Stimulated activated CD8-positive, alpha-beta memory T cell treated with anti-CD3 and anti-CD28 coated beads, Interleukin-7, amount 100 ng/mL, for 1 hour (primary cell): ENCODE data around the gene CYP39A1.

Experiments used
- DNase-seq, 2 donors: peaks; one replicate each; pipeline ENCODE4 v3.0.0-alpha.2; 2020; ENCODE audit warnings: low read depth in 2 of 2

CYP39A1 gene, protein sequence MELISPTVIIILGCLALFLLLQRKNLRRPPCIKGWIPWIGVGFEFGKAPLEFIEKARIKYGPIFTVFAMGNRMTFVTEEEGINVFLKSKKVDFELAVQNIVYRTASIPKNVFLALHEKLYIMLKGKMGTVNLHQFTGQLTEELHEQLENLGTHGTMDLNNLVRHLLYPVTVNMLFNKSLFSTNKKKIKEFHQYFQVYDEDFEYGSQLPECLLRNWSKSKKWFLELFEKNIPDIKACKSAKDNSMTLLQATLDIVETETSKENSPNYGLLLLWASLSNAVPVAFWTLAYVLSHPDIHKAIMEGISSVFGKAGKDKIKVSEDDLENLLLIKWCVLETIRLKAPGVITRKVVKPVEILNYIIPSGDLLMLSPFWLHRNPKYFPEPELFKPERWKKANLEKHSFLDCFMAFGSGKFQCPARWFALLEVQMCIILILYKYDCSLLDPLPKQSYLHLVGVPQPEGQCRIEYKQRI

DNA sequence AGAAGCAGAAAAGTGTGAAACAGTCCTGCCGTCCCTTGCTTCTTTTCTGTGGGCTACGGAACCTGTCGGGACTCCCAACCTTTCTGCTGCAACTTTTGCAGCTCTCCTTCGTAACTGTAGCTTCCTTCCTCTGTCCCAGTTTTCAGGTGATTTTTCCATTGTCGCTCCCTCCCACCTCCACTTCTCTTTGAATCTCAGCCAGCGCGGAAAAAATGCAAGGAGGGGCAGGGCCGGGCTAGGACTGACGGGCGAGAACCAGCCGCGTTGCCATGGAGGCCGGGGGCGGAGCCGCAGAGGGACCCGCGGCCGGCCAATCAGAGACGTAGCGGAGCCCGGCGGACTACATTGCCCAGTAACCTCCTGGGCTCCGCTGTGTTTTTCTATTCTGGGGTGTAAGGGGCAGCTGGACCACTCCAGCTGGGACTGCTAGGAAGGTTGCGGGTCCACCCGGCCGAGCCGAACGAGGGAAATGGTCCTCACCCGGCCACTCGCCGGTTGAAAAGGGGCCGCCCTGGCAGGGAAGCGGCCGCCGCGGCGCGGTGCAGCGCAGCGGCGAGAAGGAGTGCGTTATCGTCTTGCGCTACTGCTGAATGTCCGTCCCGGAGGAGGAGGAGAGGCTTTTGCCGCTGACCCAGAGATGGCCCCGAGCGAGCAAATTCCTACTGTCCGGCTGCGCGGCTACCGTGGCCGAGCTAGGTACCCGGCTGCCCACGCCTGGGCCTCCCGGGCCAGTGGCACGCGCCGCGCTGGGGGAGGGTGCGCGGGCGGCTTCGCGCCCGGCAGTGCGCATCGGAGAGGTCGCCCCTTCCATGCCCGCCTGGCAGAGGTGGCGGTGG lies at the start of gene CYP39A1, which contains the start of gene SLC25A27:
TSS of gene CYP39A1 (minus strand) at position 216 of the 836 bp plus-strand sequence. CDS start 236 bp downstream, outside the sequence.
TSS of gene SLC25A27 (plus strand) at position 373 of the 836 bp plus-strand sequence. CDS start at position 591, 218 bp downstream.
- DNase-seq, result peak; percentile 54 to 58

DNA sequence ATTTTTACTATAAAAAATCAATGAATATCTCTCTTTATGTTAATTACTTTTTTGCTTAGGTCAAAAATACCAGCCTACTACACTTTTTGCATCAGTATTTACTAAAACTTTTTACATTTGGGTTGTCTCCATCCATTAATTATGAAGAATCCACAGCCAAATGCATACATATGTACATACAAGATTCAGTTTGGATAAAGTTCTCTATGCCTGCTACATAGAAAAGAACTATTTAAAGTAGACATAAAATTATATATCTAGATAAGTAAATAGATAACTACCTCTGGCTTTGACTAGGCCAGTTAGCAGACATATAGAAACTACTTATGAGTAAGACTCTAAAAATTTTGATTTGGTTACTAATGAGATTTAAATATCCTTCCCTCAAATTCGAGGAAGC lies 47.4 kb upstream of the CYP39A1 start:
- no peak for DNase-seq

DNA sequence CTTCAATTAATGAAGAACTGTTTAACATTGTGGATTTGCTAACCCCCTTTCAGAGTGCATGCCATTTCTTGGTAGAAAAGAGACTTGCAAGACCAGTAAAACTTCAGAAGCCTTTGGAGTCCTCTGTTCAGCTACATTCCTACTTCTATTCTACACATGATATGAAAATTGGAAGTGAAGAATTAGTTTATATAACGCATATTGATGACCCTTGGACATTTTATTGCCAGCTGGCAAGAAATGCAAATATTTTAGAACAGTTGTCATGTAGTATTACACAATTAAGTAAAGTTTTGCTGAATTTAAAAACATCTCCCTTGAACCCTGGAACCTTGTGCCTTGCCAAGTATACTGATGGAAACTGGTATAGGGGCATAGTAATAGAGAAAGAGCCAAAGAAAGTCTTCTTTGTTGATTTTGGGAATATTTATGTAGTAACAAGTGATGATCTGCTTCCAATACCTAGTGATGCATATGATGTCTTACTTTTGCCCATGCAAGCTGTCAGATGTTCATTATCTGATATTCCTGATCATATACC lies 38.4 kb upstream of the CYP39A1 start:
- no peak for DNase-seq

DNA sequence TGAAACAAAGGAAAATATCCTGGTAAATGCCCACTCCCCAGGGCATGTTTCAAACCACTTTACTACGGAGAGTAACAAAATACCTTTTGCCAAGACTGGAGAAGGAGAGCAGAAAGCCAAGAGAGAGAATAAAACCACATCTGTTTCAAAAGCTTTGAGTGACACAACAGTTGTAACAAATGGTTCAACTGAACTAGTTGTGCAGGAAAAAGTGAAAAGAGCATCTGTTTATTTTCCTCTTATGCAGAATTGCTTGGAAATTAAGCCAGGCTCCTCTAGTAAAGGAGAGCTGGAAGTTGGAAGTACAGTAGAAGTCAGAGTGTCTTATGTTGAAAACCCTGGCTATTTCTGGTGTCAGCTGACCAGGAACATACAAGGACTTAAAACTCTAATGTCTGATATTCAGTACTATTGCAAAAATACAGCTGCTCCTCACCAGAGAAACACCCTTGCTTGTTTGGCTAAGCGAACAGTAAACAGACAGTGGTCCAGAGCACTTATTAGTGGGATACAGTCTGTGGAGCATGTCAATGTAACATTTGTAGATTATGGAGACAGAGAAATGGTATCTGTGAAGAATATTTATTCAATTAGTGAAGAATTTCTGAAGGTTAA lies 37.6 kb upstream of the CYP39A1 start:
- no peak for DNase-seq

DNA sequence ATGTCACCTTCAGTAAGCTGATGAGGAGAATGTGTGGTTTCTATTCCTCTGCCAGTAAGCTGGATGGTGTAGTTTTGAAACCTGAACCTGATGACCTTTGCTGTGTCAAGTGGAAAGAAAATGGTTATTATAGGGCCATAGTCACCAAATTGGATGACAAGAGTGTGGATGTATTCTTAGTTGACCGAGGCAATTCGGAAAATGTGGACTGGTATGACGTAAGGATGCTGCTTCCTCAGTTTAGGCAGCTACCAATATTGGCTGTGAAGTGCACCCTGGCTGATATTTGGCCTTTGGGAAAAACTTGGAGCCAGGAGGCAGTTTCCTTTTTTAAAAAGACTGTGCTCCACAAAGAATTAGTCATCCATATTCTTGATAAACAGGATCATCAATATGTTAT lies 37.0 kb upstream of the CYP39A1 start:
- DNase-seq, result no peak

DNA sequence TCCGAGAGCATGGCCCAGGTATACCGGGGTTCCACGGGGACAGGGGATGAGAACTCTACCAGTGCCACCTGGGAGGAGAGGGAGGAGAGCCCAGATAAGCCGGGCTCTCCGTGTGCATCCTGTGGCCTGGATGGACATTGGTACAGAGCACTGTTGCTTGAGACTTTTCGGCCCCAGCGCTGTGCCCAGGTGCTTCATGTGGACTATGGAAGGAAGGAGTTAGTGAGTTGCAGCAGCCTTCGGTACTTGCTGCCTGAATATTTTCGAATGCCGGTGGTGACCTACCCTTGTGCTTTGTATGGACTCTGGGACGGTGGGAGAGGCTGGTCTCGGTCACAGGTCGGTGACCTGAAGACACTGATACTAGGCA lies 36.3 kb upstream of the CYP39A1 start:
- DNase-seq, result no peak

DNA sequence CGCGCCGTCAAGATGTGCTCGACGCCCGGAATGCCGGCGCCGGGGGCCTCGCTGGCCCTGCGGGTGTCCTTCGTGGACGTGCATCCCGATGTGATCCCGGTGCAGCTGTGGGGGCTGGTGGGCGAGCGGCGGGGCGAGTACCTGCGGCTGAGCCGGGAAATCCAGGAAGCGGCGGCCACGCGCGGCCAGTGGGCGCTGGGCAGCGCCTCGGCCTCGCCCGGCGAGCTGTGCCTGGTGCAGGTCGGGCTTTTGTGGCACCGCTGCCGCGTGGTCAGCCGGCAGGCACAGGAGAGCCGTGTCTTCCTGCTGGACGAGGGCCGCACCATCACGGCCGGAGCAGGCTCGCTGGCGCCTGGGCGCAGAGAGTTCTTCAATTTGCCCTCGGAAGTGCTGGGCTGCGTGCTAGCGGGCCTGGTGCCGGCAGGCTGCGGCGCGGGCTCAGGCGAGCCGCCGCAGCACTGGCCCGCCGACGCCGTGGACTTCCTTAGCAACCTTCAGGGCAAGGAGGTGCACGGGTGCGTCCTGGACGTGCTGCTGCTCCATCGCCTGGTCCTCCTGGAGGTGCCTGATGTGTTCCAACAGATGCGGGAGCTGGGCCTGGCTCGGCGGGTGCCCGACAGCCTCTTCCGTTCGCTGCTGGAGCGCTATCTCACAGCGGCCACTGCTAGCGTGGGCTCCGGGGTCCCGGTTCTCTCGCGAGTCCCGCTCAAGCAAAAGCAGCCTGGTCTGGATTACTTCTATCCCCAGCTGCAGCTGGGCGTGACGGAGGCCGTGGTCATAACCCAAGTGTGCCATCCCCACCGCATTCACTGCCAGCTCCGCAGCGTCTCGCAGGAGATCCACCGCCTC lies 35.7 kb upstream of the CYP39A1 start:
- no peak for DNase-seq

DNA sequence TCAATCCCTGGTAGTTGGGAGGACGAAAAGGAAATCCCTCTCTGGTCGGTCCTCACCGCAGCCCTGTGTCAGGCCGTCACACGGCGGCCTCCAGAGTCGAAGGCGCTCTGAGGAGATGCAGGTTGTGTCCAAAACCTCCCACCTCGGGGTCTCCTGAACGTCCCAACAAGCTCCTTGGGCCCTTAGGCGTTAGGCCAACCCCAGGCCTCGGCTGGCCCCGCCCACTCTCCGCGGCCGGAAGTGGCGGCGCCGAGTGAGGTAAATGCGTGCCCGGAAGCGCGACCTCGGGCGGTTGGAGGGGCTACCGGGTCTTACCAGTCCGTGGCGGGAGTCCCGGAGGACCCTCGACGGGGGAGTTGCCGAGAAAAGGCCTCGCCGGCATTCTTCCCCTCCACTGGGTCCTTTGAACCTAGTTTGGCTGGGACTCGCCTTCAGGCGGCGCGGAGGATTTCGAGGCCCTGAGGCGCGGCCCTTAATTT lies 35.0 kb upstream of the CYP39A1 start, which contains the start of gene TDRD6:
TSS of gene TDRD6 (plus strand) at position 267 of the 479 bp plus-strand sequence. CDS start 244 bp downstream, outside the sequence.
- DNase-seq, result no peak

DNA sequence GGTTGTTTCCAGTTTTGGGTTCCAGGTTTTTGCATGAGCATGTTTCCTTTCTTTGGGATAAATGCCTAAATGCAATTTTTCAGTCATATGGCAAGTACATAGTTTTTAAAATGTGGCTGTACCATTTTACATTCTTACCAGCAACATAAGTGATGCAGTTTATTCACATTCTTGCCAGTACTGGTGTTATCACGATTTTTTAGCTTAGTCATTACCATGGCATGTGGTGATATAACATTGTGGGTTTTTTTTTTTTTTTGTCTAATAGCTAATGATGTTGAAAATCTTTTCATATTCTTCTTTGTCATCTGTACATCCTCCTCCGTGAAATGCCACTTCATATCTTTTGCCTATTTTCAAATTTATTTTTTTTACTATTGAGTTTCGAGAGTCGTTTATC lies 32.2 kb upstream of the CYP39A1 start:
- DNase-seq, result no peak

DNA sequence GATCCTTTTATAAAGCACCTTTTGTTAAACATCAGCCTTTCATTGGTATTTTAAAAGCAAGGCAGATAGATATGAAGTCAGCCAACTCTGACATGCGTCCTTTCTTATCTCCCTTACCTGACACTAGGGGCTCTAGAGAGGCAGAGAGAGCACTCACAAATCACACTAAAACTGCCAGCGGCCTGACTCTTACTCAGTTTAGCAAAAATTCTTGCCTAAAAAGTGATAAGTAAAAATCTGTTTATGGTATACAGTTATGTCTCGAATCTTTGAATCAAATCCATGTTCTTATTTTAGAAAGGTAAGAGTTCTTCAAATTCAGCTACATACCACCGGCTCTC lies 24.7 kb upstream of the CYP39A1 start:
- no peak for DNase-seq

DNA sequence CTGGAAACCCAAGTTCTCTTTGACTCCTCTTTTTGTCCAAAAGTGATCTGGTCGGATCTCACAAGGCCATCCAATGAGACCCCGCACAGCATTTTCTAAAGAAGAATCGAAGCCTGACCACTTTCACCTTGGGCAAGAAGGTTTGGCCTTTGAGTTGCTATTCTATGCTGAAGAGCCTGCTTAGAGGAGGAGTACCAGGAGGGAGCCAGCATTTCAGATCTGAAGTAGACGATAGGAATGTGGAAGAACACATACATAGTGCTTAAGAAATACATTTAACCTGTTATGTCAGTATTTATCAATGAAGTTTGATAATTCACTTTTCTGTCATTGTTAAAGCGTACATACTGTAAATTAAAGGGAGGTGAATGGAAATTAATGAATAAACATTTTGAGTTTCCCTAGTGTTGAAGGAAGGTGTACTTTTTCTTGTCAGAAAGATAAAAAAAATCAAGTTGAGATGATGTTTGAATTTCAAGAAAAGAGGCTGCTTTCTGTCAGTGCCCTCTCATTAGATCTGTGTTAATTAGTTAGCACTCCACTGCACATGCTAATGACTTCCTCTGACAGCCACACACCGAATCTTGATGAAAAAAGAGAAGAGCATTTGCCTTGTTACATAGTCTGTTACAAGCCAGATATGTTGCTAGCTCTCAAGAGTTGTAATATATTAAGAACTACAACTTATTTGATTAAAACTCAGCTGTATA lies 24.1 kb upstream of the CYP39A1 start:
- DNase-seq, result no peak

DNA sequence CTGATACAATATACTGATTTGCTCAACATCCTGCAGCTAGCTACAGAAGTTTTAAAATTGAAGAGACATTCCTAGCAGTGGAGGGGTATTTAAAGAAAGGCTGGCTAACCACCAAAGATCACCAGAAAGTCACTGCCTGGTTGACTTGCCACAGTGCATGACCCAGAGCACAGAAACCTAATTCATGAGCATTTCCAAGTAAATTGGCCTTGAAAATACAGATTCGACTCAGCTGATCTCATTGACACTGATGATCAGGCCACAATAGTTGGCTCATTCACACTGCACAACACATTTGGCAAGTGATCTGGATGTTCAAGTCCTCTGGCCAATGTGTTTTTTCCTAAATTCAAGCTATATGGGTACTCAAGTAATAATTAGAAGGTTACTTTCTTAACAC lies 21.8 kb upstream of the CYP39A1 start:
- DNase-seq, result no peak

DNA sequence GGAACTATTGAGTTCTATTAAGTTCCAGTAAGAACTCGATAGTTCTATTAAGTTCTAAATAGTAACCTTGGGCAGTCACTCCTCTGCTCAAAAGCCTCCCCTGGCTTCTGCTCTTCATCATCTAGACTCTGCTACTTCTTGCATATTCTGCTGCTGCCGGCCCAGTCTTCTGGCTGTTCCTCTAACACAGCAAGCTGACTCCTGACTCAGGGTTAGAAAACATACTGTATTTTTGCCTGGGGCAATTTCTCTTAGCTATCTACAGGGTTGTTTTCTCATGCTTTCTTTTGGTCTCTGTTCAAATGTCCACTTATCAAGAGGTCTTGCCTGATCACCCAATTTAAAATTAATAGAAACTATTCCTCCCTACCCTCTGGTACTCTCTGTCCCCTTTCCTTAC lies 14.8 kb upstream of the CYP39A1 start:
- DNase-seq, result no peak

DNA sequence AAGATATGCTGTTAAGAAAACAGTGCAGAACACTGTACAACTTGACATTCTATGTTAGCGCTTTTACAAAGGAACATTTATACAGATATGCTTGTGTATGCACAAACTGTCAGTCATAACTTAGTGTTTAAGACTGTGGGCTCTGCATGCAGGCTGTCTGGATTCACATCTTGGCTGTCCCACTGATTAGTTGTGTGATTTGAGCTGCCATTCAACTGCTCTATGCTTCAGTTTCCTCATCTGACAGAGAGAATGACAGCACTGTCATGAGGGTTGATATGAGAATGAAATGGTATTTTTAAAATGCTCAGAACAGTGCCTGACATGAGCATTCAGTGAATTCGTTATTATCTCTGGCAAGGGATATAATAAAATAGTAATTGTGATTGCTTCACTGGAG lies 8.9 kb upstream of the CYP39A1 start:
- no peak for DNase-seq

DNA sequence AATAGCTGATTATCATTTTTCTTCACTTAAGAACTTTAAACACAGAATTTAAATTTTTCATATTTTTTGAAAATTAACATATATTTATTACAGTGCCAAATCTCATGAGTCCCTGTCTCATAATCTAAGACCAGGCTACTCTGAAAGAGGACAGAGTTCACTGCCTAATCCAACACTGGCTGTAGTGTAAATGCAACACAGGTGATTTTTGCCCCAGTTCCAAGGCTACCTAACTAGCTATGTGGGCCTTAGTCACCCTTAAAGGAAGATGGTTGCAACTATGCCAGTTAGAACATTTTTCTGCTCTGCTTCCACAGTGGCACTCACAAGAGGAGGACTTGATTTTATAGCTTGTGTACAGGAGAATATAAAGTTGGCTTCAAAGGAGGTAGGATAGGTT lies 5.0 kb upstream of the CYP39A1 start:
- no peak for DNase-seq

DNA sequence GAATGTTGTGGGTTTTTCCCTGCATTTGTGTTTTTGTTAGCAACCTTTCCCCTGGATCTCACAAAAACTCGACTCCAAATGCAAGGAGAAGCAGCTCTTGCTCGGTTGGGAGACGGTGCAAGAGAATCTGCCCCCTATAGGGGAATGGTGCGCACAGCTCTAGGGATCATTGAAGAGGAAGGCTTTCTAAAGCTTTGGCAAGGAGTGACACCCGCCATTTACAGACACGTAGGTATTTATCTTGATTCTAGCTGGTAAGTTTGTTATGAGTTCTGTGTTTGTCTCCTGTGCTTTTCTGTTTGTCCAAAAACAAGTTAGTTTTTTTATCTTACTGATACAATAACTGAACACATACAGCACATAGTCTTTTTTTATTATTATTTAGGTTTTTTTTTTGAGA lies 3.2 kb upstream of the CYP39A1 start:
- no peak for DNase-seq

DNA sequence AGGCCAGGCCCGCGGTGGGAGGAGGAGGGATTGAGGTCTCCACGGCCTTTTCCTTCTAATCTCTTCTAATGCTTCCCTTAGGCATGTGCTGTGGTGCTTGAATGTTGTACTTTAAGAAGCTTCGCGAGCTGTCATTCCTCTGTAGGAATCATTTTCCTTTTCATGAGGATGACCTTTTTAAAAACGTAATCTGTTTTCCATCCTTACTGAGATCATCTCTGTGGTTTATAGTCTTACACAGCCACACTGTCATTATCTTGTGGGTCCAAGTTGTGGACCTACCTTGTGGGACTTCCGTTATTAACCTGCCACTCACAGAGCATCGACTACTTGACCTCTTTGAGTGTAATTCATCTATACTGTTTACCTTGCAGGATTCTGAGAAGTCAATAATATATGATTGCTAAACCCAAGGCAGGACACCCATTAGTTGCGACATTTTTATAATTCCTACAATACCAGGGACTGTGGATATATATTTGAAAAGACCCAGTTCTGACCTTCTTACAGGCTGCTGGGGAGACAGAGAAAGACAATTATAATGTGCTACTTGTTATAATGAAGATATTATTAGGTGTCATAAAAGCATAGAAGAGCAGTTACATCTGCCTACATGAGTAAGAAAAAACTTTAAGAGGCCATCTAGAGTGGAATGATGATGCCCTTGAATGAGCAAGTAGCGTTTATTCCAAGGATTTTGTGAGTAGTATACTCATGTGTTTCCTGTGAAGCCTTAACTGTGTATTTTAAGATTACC lies 999 bp upstream of the CYP39A1 start:
- no peak for DNase-seq

DNA sequence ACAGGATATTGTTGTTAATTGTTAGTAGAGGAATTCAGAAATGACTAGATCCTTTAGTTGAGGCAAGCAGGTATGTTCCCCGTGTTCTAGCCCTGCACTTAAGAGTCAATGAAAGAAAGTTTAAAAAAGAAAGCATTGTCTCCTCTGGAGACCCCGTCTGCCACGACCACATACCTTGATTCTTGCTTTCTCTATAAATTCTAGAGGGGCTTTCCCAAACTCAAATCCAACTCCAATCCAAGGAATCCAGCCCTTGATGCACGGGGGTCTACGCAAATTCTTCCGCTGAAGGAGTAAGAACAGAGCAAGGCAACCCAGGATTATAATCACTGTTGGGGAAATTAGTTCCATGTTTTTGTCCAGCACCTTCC lies 401 bp downstream of the CYP39A1 start:
- no peak for DNase-seq

DNA sequence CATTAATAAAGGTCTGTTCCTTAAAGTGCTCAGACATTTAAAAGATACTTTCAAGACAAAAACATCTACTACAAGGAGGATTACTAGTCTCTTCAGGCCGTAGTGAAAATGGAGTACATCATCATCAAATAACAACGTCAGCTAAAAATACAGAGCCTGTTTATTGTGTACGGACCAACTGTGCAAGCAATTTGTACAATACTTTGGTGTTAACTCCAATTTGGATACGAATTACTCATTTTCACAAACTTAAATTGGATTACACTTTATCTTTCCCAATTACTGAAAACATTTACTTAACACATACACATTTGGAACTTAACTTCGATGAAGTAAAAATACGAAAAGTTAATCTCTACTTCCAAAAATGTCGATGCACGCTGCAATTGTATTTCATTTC lies 802 bp downstream of the CYP39A1 start:
- DNase-seq, result no peak

DNA sequence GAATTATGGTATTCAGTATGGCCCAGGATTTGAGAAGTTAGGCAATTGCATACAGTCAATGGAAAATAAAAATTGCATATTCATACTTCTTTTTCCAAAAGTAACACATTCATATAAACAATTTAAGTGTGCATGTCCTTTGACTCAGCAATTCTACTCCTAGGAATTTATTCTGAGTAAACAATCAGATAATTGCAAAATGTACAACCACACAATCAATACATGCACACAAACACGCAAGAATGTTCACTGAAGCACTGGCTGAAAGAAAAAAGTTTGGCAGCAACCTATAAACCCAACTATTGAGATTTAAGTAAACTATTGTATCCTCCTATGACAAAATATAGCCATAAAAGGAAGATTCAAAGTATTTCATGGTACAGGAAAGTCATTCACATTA lies 1.6 kb downstream of the CYP39A1 start:
- no peak for DNase-seq
